Rectal smooth muscle tissue (tissue), 1 donor: ENCODE data around the gene DRAXIN.

Experiments used
- H3K27ac ChIP-seq: one replicate; pipeline ENCODE4 v1.7.0; 2013; ENCODE audit warnings: low read depth, low read length, inconsistent platforms
- H3K27me3 ChIP-seq: one replicate; pipeline ENCODE4 v1.7.0; 2013; ENCODE audit warnings: low read length; ENCODE audit not compliant: control insufficient read depth, insufficient read depth
- H3K36me3 ChIP-seq: one replicate; pipeline ENCODE4 v1.7.0; 2013; ENCODE audit warnings: low read length; ENCODE audit not compliant: control insufficient read depth, insufficient read depth
- H3K4me1 ChIP-seq: one replicate; pipeline ENCODE4 v1.7.0; 2013; ENCODE audit warnings: low read length; ENCODE audit not compliant: control insufficient read depth, insufficient read depth
- H3K4me3 ChIP-seq: one replicate; pipeline ENCODE4 v1.7.0; 2013; ENCODE audit warnings: low read length
- H3K9ac ChIP-seq: one replicate; pipeline ENCODE4 v1.7.0; 2013; ENCODE audit warnings: low read length

The DRAXIN gene

DNA sequence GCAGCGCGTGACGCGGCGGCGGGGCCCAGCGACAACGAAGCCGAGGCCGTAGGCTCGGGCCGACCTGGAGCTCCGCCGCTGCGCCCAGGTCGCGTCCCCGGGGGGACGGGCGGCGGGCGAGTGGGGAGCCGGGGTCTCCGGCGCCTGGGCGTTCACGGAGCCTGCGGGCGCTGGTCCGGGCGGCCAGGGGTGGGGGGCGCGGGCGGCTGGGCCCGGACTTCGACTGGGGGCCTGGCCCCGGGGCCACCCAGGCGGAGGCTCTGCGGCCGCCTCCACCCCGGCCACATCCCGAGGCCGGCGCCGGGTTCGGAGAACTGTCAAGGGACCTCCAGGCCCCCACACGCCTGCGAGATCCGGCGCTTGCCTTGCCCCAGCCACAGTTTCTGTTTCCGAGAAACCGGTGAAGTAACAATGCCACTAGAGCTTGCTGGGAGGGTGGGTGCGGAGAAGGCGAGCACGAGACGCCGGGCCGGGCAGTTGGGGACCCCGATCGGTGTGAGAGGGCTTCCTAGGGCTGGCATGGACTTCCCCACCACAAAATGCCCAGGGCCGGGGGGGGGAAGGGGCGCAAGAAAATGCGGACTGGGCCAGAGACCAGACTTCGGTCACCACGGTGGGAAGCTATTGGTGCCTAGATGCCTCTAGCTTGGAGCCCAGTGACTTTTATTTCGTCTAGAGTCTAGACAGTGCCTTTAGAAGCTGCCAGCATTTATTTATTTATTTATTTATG, 27.0 kb upstream of the DRAXIN start:
- Histone ChIP-seq H3K4me3 (peak overlapping the region; percentile 64), H3K36me3 (no peaks in the 10 kb centered on the region), H3K27me3 (no peaks in the 10 kb centered on the region), H3K27ac (peak overlapping the region; percentile 64), H3K9ac (peak overlapping the region; percentile 83), H3K4me1 (no peaks in the 10 kb centered on the region)

DNA sequence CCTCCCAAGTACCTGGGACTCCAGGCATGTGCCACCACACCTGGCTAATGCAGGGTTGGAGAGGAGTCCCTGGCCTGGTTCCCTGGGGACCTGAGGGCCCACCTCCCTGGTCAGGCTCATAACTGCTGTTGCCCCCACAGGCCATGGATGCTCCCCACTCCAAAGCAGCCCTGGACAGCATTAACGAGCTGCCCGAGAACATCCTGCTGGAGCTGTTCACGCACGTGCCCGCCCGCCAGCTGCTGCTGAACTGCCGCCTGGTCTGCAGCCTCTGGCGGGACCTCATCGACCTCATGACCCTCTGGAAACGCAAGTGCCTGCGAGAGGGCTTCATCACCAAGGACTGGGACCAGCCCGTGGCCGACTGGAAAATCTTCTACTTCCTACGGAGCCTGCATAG, 23.0 kb upstream of the DRAXIN start:
- Histone ChIP-seq H3K36me3 (no peaks in the 10 kb centered on the region), H3K27me3 (no peaks in the 10 kb centered on the region), H3K4me3 (no peak overlapping the region), H3K4me1 (no peaks in the 10 kb centered on the region), H3K9ac (no peak overlapping the region), H3K27ac (no peak overlapping the region)

DNA sequence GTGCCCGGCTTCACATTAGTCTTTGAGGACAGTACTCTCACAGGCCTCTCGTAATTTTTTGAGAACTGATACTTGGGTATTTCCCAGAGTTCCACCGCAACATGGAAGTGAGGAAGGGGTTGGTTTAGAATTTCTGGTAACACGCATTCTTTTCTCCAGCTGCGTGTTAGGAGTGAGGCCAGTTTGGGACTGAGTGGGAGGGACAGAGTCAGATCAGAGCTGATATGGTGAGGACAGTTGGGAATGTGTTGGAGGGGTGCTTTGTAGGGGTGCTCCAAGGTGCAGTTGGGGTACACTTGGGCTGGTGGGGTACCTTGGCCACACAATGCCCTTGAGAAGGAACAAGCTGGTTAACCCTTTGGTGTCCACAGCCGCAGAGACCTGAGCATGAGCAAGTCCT, 20.8 kb upstream of the DRAXIN start:
- no peak overlapping the region for H3K27ac ChIP-seq
- no peak overlapping the region for H3K4me3 ChIP-seq
- peaks cover 3% of the 10 kb centered on the region for H3K36me3 ChIP-seq
- H3K4me1 ChIP-seq, result no peaks in the 10 kb centered on the region
- no peaks in the 10 kb centered on the region for H3K27me3 ChIP-seq
- H3K9ac ChIP-seq, result no peak overlapping the region

DNA sequence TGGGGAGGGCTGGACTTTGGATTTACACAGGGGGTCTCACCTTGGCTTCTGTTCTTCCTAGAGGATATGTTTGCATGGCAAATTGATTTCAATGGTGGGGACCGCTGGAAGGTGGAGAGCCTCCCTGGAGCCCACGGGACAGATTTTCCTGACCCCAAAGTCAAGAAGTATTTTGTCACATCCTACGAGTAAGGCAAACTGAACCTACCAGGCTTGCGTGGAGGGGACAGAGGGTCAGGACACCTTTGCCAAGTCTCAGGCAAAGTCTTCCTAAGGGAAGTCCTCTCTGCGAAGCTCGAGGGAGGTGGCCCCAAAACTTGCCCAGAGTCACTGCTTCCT, 20.3 kb upstream of the DRAXIN start:
- H3K27me3 ChIP-seq, result no peaks in the 10 kb centered on the region
- no peak overlapping the region for H3K4me3 ChIP-seq
- no peak overlapping the region for H3K9ac ChIP-seq
- H3K36me3 ChIP-seq, result peaks cover 6% of the 10 kb centered on the region
- no peaks in the 10 kb centered on the region for H3K4me1 ChIP-seq
- no peak overlapping the region for H3K27ac ChIP-seq

DNA sequence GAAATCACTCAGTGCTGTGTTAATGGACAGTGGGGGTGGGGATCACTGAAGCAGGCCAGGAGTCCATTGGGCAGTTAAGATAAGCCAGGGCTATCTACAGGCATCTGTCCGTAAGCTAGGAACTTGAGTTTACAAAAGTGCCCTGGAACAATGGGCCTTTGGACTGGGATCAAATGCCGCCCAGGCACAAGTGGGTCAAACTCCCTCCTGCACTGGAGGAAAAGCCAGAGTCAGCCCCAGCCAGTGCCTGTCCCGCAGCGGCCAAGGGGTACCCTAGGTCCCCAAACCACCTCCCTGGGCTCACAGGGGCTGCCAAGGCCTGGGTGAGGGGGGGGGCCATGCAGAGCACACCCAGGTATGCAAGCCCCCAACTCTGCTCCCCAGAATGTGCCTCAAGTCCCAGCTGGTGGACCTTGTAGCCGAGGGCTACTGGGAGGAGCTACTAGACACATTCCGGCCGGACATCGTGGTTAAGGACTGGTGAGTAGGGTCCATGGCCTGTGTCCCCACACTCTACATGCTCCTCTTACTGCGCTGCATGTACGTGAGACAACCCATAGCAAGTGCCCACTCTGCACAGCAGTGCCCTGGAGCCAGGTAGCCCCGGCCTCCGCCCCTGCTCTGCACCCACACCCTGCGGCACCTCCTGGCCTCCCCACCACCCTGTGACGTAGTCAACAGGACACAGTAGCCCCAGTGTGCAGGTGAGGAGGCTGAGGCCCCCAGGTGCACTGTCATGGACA, 19.8 kb upstream of the DRAXIN start:
- Histone ChIP-seq H3K27ac (no peak overlapping the region), H3K36me3 (peaks cover 8% of the 10 kb centered on the region), H3K27me3 (no peaks in the 10 kb centered on the region)

DNA sequence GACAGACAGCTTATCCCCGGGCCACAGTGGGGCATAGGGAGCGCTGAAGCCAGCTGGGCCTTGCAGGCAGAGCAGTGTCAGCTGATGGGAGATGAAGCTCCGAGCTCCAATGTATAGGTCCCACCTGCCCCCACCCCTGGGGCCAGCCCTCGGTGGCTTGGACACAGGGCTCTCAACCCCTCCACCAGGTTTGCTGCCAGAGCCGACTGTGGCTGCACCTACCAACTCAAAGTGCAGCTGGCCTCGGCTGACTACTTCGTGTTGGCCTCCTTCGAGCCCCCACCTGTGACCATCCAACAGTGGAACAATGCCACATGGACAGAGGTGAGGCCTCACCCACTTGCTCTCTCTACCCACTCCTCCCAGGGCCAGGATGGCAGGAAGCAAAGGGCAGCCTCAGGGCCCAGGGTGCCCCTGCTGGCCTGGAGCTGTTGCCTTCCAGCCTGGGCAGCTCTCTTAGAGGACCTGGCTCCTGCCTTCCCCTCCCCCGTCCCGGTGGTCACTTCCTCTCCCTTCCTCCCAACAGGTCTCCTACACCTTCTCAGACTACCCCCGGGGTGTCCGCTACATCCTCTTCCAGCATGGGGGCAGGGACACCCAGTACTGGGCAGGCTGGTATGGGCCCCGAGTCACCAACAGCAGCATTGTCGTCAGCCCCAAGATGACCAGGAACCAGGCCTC, 18.3 kb upstream of the DRAXIN start:
- Histone ChIP-seq H3K9ac (no peak overlapping the region), H3K4me3 (no peak overlapping the region), H3K27me3 (no peaks in the 10 kb centered on the region), H3K27ac (no peak overlapping the region), H3K4me1 (no peaks in the 10 kb centered on the region), H3K36me3 (peaks cover 8% of the 10 kb centered on the region)

More for the DNA sequence above, 19.8 kb upstream of the DRAXIN start:
- Histone ChIP-seq H3K9ac (no peak overlapping the region), H3K4me1 (no peaks in the 10 kb centered on the region), H3K4me3 (no peak overlapping the region)

DNA sequence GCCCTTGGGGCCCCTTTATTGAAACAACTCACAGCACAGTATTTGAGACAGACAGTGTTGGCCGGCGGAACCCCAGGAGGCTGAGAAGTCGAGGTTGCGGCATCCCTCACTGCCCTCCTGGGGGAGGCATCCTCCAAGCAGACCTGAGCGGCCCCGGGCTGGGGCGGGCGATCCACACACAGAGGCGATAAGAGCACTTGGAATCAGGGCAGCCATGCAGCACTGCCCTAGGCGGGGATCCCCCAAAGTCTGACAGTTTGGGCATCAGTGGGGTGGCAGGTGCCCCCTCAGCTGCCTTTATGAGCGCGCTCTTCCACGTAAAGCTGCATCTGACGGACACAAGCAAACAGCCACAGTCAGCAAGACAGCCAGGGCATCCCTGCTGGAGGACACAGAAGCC, 17.0 kb upstream of the DRAXIN start:
- no peak overlapping the region for H3K27ac ChIP-seq
- no peak overlapping the region for H3K9ac ChIP-seq
- H3K36me3 ChIP-seq, result peaks cover 8% of the 10 kb centered on the region
- no peaks in the 10 kb centered on the region for H3K4me1 ChIP-seq
- H3K27me3 ChIP-seq, result no peaks in the 10 kb centered on the region
- H3K4me3 ChIP-seq, result no peak overlapping the region

DNA sequence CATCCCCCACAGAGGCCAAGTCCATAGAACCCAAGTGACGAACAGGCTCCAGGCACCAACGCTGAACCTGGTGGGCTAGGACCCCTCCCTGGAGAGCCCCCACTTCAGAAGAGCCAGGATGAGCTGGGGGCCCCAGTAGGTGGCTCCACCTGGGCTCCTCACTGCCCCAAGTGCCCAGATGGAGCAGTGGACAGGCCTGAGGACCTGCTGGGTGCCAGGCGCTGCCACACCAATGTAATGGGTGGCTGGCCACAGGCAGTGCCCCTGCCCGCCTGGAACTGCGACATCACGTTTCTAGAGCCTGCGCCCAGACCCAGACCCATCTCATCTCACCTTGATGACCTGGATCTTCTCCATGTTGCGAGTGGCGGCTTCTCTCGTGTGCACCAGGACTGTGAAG, 16.2 kb upstream of the DRAXIN start:
- Histone ChIP-seq H3K27ac (no peak overlapping the region), H3K27me3 (no peaks in the 10 kb centered on the region), H3K36me3 (peaks cover 8% of the 10 kb centered on the region), H3K4me3 (no peak overlapping the region), H3K4me1 (no peaks in the 10 kb centered on the region), H3K9ac (no peak overlapping the region)

DNA sequence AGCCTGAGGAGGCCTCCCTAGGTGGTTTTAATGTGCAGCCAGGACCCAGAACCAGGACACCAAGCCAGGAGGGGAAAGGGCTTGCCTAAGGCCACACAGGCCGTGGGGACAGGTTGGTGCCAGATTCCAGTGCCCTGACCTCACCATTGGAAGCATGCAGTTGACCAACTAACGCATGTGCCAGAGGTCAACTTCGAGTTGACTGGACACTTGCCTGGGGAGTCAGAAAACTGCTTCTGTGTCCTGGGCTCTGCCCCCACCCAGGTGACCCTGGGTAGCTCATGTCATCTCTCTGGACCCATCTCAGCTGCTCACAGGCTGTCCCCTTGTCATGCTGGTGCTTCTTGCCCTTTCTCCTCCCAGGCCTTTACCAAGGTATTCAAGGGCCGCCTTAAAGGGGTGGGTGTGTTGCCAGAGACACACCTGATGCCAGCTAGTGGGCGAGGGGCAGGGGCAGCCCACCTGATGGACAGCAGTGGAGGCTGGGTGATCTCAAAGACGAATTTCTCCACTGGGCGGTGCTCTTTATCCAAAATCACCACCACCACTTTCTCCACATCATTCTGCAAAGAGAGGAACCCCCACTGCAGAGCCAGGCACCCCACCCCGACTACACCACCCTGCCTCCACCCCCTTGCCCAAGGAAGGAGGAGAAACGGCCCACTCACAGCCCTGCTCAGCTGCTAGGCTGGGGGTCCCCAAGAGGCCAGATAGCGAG, 15.0 kb upstream of the DRAXIN start:
- no peak overlapping the region for H3K9ac ChIP-seq

DNA sequence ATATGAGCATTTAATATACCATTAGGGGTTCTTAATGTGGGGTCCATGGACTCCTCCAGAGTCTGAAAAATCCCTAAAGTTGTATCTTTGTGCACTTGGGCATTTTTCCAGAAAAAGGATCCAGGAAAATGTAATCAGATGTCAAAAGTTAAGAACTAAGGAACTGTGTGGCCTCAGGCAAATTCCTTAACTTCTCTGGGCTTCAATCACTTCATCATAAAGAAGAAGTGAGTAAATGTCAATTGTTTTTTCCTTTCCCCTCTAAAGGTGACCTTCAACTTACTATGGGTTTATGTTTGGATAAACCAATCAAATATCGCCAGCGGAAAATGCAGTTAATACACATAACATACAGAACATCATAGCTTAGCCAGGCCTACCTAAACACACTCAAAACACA, 13.1 kb upstream of the DRAXIN start:
- Histone ChIP-seq H3K27ac (no peak overlapping the region), H3K4me1 (no peaks in the 10 kb centered on the region), H3K4me3 (no peak overlapping the region), H3K9ac (no peak overlapping the region), H3K36me3 (peaks cover 8% of the 10 kb centered on the region), H3K27me3 (no peaks in the 10 kb centered on the region)

More for the DNA sequence above, 15.0 kb upstream of the DRAXIN start:
- no peak overlapping the region for H3K4me3 ChIP-seq
- no peaks in the 10 kb centered on the region for H3K4me1 ChIP-seq
- no peak overlapping the region for H3K27ac ChIP-seq
- H3K27me3 ChIP-seq, result no peaks in the 10 kb centered on the region
- peaks cover 8% of the 10 kb centered on the region for H3K36me3 ChIP-seq

DNA sequence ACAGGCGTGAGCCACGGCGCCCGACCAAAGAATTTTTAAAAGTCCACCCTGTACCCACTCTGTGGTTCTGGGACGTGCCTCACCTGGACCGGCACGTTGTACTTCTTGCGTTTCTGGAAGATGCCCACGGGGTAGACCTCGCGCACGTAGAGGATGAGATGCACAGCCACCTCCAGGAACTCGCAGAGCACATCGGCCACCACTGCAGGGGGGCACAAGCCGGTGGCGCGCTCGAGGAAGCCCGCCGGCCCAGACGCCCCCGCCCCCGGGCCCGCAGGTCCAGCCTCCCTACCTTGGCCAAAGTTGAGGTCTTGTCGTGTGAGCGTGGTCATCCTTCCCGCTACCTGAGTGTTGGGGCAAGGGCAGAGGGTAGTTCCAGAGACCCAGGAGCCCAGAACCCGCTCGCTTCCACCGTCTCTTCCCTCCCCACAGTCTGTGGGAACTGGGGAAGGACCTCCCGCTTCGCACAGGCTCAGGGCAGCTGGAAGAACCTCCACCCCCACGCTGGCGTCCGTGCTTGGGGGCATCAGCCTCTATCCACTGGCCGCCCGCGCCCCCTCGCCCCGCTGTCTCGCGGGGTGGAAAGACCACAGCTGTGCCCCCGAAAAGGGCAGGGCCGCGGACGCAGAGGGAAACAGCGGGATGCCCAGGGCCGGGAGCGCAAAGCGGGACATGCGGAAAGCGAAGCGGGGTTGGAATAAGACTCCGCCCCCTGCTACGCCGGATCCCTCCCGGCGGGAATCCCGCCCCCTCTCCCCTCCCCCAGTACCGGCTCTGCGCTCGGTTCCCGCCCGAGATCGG, 11.0 kb upstream of the DRAXIN start:
- Histone ChIP-seq H3K9ac (peak overlapping the region; percentile 19), H3K4me3 (peak overlapping the region; percentile 77), H3K27me3 (no peaks in the 10 kb centered on the region), H3K36me3 (peaks cover 5% of the 10 kb centered on the region), H3K27ac (peak overlapping the region; percentile 81), H3K4me1 (no peaks in the 10 kb centered on the region)
